Keratinocyte (primary cell): ENCODE data around the gene VPS41. TPM values are rescaled to one million over a fixed set of nuclear protein-coding genes. Genes with fewer than 3 reads are reported as not detected.

Experiments
- DNase-seq: peaks from one replicate; pipeline ENCODE4 v3.0.0-alpha.2; 2011; ENCODE audit warnings: low read depth, missing footprints, low spot score
- FAIRE-seq: peaks from 2 replicates; lab custom pipeline; 2011; peaks lifted over from hg19 to GRCh38; lab: Jason Lieb, UNC
- H2AFZ ChIP-seq: 2 replicates; pipeline ENCODE4 v1.6.0; 2012; ENCODE audit warnings: low read length, control low read depth, inconsistent platforms; ENCODE audit not compliant: control insufficient read depth
- H3K27ac ChIP-seq: 2 replicates; pipeline ENCODE4 v1.5.1; 2011; ENCODE audit warnings: low read length; ENCODE audit not compliant: control insufficient read depth, insufficient read depth
- H3K27me3 ChIP-seq: 3 replicates; pipeline ENCODE4 v1.6.0; 2011; ENCODE audit warnings: low read length; ENCODE audit not compliant: control insufficient read depth, insufficient read depth; ENCODE audit errors: extremely low read depth
- H3K36me3 ChIP-seq, 2 experiments: 2 replicates in 1 of 2; 3 replicates in 1 of 2; pipeline ENCODE4 v1.5.1; 2011; ENCODE audit warnings: low read length in 2 of 2, mild to moderate bottlenecking in 1 of 2; ENCODE audit not compliant: control insufficient read depth in 2 of 2, insufficient read depth in 2 of 2; ENCODE audit errors: extremely low read depth in 1 of 2
- H3K4me1 ChIP-seq: 3 replicates; pipeline ENCODE4 v1.5.1; 2011; ENCODE audit warnings: low read length; ENCODE audit not compliant: control insufficient read depth, insufficient read depth; ENCODE audit errors: extremely low read depth
- H3K4me2 ChIP-seq: 3 replicates; pipeline ENCODE4 v1.6.0; 2011; ENCODE audit warnings: low read depth, low read length; ENCODE audit not compliant: control insufficient read depth, insufficient read depth; ENCODE audit errors: extremely low read depth
- H3K4me3 ChIP-seq, 3 experiments: fragments of 200-600 bp in 1 of 3; sonication (generic) in 1 of 3; 2 replicates in 2 of 3; 3 replicates in 1 of 3; pipeline ENCODE4 v1.5.1; 2011 to 2016; ENCODE audit warnings: low read length in 3 of 3, mild to moderate bottlenecking in 3 of 3, control low read depth in 2 of 3, inconsistent platforms in 1 of 3, low read depth in 1 of 3, mixed read lengths in 1 of 3, mixed run types in 1 of 3, moderate library complexity in 1 of 3; ENCODE audit not compliant: control insufficient read depth in 2 of 3, insufficient read depth in 2 of 3; ENCODE audit errors: extremely low read depth in 1 of 3
- H3K79me2 ChIP-seq: 2 replicates; pipeline ENCODE4 v1.6.0; 2012; ENCODE audit warnings: low read length; ENCODE audit not compliant: control insufficient read depth, insufficient read depth
- H3K9ac ChIP-seq: 3 replicates; pipeline ENCODE4 v1.6.0; 2011; ENCODE audit warnings: low read length; ENCODE audit not compliant: control insufficient read depth, insufficient read depth; ENCODE audit errors: extremely low read depth
- H3K9me1 ChIP-seq: 3 replicates; pipeline ENCODE4 v1.6.0; 2011; ENCODE audit warnings: low read length; ENCODE audit not compliant: control insufficient read depth, insufficient read depth; ENCODE audit errors: extremely low read depth
- H3K9me3 ChIP-seq: 2 replicates; pipeline ENCODE4 v1.5.1; 2012; ENCODE audit warnings: low read depth, low read length; ENCODE audit not compliant: control insufficient read depth
- H4K20me1 ChIP-seq: 3 replicates; pipeline ENCODE4 v1.6.0; 2011; ENCODE audit warnings: low read length; ENCODE audit not compliant: control insufficient read depth, insufficient read depth; ENCODE audit errors: extremely low read depth
- CTCF ChIP-seq, 3 experiments: IDR thresholded peaks in 1 of 3; conservative IDR thresholded peaks in 1 of 3; optimal IDR thresholded peaks in 1 of 3; 2 replicates in 2 of 3; 3 replicates in 1 of 3; pipeline versions ENCODE3 to v1.5.1; 2011; ENCODE audit warnings: low read length in 3 of 3, mild to moderate bottlenecking in 3 of 3, moderate library complexity in 2 of 3, control low read depth in 1 of 3, inconsistent platforms in 1 of 3; ENCODE audit not compliant: insufficient read depth in 2 of 3; ENCODE audit errors: extremely low read depth in 1 of 3
- EZH2 ChIP-seq: IDR thresholded peaks from one replicate; pipeline ENCODE4 v1.6.1; 2012; ENCODE audit warnings: inconsistent platforms, mild to moderate bottlenecking, low read length, moderate library complexity
- dilution Hi-C: fragments of 300-500 bp; cut with MboI; formaldehyde crosslinking; loops from one replicate; pipeline ENCODE4 v1.7.0; 2020; ENCODE audit warnings: low sequenced_read_pairs; ENCODE audit not compliant: extremely low pct_ligation_motif_present
- polyA plus RNA-seq, 5 experiments: library from polyadenylated mRNA; depleted of rRNA in 3 of 5; stranded (reverse) in 3 of 5; stranded (forward) in 1 of 5; unstranded in 1 of 5; fragments of >200 nt; gene quantifications; 1 replicate in 1 of 5; 2 replicates in 3 of 5; 3 replicates in 1 of 5; pipeline versions ENCODE4 v1.2.1 to v1.2.3, GENCODE V29; 2011 to 2012; ENCODE audit warnings: missing spikeins in 2 of 5, low read depth in 1 of 5, low replicate concordance in 1 of 5

Gene VPS41
- polyA plus RNA-seq, 1 donor (not counting 4 experiments of a cell fraction or from before 2014, with no cell fraction given) = 38.1 TPM

DNA sequence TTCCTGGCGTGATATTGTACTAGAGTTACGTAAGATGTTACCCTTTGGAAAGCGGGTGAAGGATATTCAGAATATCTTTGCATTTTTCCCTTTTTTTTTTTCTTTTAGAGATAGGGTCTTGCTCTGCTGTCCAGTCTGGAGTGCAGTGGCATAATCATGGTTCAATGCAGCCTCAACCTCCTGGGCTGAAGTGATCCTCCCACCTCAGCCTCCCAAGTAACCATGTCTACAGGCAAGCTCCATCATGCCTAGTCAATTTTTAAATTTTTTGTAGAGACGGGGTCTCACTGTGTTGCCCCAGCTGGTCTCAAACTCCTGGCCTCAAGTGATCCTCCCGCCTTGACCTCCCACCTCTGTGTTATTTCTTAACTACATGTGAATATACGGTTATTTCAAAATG, 18.4 kb downstream of the VPS41 start:
- FAIRE-seq (no peak), DNase-seq (no peak)
- Histone ChIP-seq H3K4me1 (peaks cover 10% of the 10 kb centered on the region), H3K9me1 (no peaks in the 10 kb centered on the region), H3K9me3 (no peaks in the 10 kb centered on the region), H2AFZ (no peak overlapping the region), H3K36me3 (no peaks in the 10 kb centered on the region), H3K4me3 (no peak overlapping the region), H3K27me3 (no peaks in the 10 kb centered on the region), H3K9ac (no peak overlapping the region), H3K79me2 (no peaks in the 10 kb centered on the region), H3K4me2 (no peak overlapping the region), H4K20me1 (no peaks in the 10 kb centered on the region), H3K27ac (no peak overlapping the region)
- TF ChIP-seq EZH2 (no peak), CTCF (optimal IDR thresholded peaks at IDR 0.05 in 1 of 3, IDR thresholded peaks at IDR 0.05 in 1 of 3, conservative IDR thresholded peaks at IDR 0.05 in 1 of 3; ENCODE audit: extremely low read depth in 1 of 3, insufficient read depth in 2 of 3, low read length in 3 of 3) (no peak)
- dilution Hi-C loops = no loop called here

DNA sequence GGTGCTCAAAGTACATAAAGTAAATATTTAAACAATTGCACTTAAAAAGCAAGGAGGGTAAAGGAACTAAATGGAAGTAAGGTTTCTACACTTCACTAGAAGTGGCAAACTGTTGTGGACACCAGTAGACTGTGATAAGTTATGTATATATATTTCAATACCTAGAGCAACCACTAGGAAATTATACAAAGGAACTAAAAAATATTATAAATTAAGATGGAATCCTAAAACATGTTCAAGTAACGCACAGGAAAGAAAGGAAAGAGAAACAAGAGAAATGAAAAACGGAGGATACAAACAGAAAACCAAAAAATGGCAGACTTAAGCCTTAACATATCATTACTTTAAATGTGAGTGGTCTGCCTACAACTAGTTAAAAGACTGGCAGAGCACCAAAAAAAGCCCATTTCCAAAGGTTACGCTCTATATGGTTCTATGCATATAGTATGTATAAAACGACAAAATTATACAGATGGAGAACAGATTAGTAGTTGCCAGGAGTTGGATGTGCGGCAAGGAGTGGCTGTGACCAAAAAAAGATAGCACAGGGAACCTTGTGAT, 19.0 kb downstream of the VPS41 start:
- FAIRE-seq (no peak), DNase-seq (no peak)
- H4K20me1 ChIP-seq = no peaks in the 10 kb centered on the region
- H3K4me2 ChIP-seq = no peak overlapping the region
- no peaks in the 10 kb centered on the region for H3K27me3 ChIP-seq
- H3K4me1 ChIP-seq = peaks cover 10% of the 10 kb centered on the region
- H3K36me3 ChIP-seq = no peaks in the 10 kb centered on the region
- H2AFZ ChIP-seq = no peak overlapping the region
- H3K79me2 ChIP-seq = no peaks in the 10 kb centered on the region
- no peak overlapping the region for H3K4me3 ChIP-seq
- no peaks in the 10 kb centered on the region for H3K9me3 ChIP-seq
- TF ChIP-seq EZH2 = no peak
- peak in 1 of 3 experiments; percentile 5 for TF ChIP-seq CTCF (optimal IDR thresholded peaks at IDR 0.05 in 1 of 3, IDR thresholded peaks at IDR 0.05 in 1 of 3, conservative IDR thresholded peaks at IDR 0.05 in 1 of 3; ENCODE audit: extremely low read depth in 1 of 3, insufficient read depth in 2 of 3, low read length in 3 of 3)
- dilution Hi-C loops = no loop called here
- H3K27ac ChIP-seq = no peak overlapping the region
- H3K9me1 ChIP-seq = no peaks in the 10 kb centered on the region
- H3K9ac ChIP-seq = no peak overlapping the region
